ENCODE measurements around the gene WASL. TPM values are rescaled to one million over a fixed set of nuclear protein-coding genes. Genes with fewer than 3 reads are reported as not detected.

The WASL gene
- total and polyA plus RNA-seq, 7 donors: 32.4 to 80.5 (median 43.4) TPM

GRCh38 chr7:123662293-123662692 lies 86.5 kb downstream of the WASL start:
- TF ChIP-seq POLR2A (IDR thresholded peaks at IDR 0.05) (no peak), EP300 (IDR thresholded peaks at IDR 0.05) (no peak), POLR2AphosphoS5 (IDR thresholded peaks at IDR 0.05) (no peak)
- TF ChIP-seq, protein P1, sequence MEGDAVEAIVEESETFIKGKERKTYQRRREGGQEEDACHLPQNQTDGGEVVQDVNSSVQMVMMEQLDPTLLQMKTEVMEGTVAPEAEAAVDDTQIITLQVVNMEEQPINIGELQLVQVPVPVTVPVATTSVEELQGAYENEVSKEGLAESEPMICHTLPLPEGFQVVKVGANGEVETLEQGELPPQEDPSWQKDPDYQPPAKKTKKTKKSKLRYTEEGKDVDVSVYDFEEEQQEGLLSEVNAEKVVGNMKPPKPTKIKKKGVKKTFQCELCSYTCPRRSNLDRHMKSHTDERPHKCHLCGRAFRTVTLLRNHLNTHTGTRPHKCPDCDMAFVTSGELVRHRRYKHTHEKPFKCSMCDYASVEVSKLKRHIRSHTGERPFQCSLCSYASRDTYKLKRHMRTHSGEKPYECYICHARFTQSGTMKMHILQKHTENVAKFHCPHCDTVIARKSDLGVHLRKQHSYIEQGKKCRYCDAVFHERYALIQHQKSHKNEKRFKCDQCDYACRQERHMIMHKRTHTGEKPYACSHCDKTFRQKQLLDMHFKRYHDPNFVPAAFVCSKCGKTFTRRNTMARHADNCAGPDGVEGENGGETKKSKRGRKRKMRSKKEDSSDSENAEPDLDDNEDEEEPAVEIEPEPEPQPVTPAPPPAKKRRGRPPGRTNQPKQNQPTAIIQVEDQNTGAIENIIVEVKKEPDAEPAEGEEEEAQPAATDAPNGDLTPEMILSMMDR (IDR thresholded peaks at IDR 0.05): no peak
- WGBS, 2 donors: 92 to 95% methylated on average over 15 of the region's 15 CpGs
- no peaks in the 10 kb centered on the region for H3K9me3 ChIP-seq
- H3K36me3 ChIP-seq: no peaks in the 10 kb centered on the region
- DNase-seq: no peak
- no peaks in the 10 kb centered on the region for H3K4me1 ChIP-seq
- H3K27me3 ChIP-seq: peaks cover 0 to 6% (median 0%) of the 10 kb centered on the region in 3 donors
- intact Hi-C loops (cut with DNase I): no loop called here
- no peak overlapping the region for H3K4me3 ChIP-seq
- no peak overlapping the region for H3K27ac ChIP-seq

- Histone ChIP-seq H3K4me3 (no peak overlapping the region), H3K27ac (no peak overlapping the region), H3K4me1 (no peaks in the 10 kb centered on the region), H3K36me3 (no peaks in the 10 kb centered on the region), H3K27me3 (peaks cover 0 to 6% (median 0%) of the 10 kb centered on the region in 3 donors), H3K9me3 (no peaks in the 10 kb centered on the region)
- DNase-seq: no peak
- WGBS, 2 donors: 66 to 83% methylated on average over 1 of the region's 1 CpG
- intact Hi-C loops (cut with DNase I): no loop called here
- TF ChIP-seq POLR2A (IDR thresholded peaks at IDR 0.05): no peak
- no peak for TF ChIP-seq EP300 (IDR thresholded peaks at IDR 0.05)
- TF ChIP-seq POLR2AphosphoS5 (IDR thresholded peaks at IDR 0.05): no peak
- TF ChIP-seq, protein P1 (IDR thresholded peaks at IDR 0.05): no peak
Measured at GRCh38 chr7:123661765-123662164, 87.0 kb downstream of the WASL start.

GRCh38 chr7:123660514-123661354 lies 88.1 kb downstream of the WASL start:
- WGBS, 2 donors: 76 to 78% methylated on average over 8 of the region's 8 CpGs
- Histone ChIP-seq H3K27me3 (peaks cover 0 to 6% (median 0%) of the 10 kb centered on the region in 3 donors), H3K27ac (no peak overlapping the region), H3K9me3 (no peaks in the 10 kb centered on the region), H3K4me3 (no peak overlapping the region), H3K36me3 (no peaks in the 10 kb centered on the region), H3K4me1 (no peaks in the 10 kb centered on the region)
- intact Hi-C loops (cut with DNase I): no loop called here
- DNase-seq: no peak
- no peak for TF ChIP-seq POLR2A (IDR thresholded peaks at IDR 0.05)
- TF ChIP-seq, protein P1 (IDR thresholded peaks at IDR 0.05): no peak
- no peak for TF ChIP-seq POLR2AphosphoS5 (IDR thresholded peaks at IDR 0.05)
- no peak for TF ChIP-seq EP300 (IDR thresholded peaks at IDR 0.05)

GRCh38 chr7:123658023-123658422 lies 90.8 kb downstream of the WASL start:
- Histone ChIP-seq H3K9me3 (no peaks in the 10 kb centered on the region), H3K27ac (no peak overlapping the region), H3K27me3 (peaks cover 0 to 6% (median 0%) of the 10 kb centered on the region in 3 donors), H3K4me3 (no peak overlapping the region), H3K36me3 (no peaks in the 10 kb centered on the region), H3K4me1 (no peaks in the 10 kb centered on the region)
- WGBS, 2 donors: 72 to 89% methylated on average over 6 of the region's 6 CpGs
- no peak for DNase-seq
- TF ChIP-seq EP300 (IDR thresholded peaks at IDR 0.05) (no peak), POLR2AphosphoS5 (IDR thresholded peaks at IDR 0.05) (no peak), POLR2A (IDR thresholded peaks at IDR 0.05) (no peak)
- TF ChIP-seq, protein P1 (IDR thresholded peaks at IDR 0.05): no peak
- intact Hi-C loops (cut with DNase I): no loop called here
